ENCODE measurements around the gene SLC26A8.

SLC26A8 gene

DNA sequence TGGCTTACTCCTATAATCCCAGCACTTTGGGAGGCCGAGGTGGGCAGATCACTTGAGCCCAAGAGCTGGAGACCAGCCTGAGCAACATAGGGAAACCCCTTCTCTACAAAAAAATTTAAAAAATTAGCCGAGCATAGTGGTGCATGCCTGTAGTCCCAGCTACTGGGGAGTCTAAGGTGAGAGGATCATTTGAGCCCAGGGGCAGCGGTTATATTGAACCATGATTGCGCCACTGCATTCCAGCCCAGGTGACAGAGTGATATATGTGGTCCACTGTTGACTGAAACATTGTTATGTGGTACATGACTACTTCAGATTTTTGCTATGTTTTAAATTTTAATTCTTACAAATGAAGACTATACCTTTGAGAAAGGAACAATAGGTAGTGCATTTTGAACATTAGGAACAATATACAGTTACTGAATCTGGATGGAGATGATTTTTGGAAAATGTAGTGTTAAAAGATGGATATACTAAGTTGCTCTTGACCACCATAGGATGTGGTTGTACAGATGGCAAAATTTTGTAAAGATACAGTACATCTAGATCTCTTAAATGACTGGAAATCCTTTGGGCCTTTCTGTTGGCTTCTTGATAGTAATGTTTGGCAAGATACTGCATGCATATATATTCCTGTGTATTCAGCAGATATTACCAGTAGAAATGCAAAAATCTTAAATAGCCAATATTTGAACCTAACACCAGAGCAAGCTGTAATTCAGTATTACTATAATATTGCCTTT lies 39.0 kb upstream of the SLC26A8 start:
- no peak for TF ChIP-seq CTCF (IDR thresholded peaks at IDR 0.05; ENCODE audit: borderline replicate concordance, insufficient read depth, low read depth, low read length)
- no peak overlapping the region for H3K4me3 ChIP-seq (ENCODE audit: low read depth, low read length)

DNA sequence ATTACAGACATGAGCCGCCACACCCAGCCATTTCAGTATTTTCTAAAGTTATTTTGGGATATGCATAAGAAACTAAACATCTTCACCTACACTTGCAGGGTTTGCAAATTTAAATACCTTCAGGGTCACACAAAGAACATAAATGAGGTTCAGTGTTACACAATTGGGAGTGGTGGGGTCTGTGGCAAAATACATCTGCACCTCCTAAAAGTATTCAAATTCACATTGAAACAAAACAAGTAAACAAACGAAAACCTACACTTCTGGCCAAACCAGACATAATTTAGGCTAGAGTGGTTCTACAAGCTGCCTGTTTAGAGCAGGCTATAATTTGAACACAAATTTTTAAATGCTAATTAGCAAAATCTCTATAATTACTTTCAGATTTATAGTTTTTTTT lies 37.8 kb upstream of the SLC26A8 start:
- TF ChIP-seq CTCF (IDR thresholded peaks at IDR 0.05; ENCODE audit: borderline replicate concordance, insufficient read depth, low read depth, low read length): no peak
- no peak overlapping the region for H3K4me3 ChIP-seq (ENCODE audit: low read depth, low read length)

GRCh38 chr6:36061236-36061635 lies 36.8 kb upstream of the SLC26A8 start:
- TF ChIP-seq CTCF (IDR thresholded peaks at IDR 0.05; ENCODE audit: borderline replicate concordance, insufficient read depth, low read depth, low read length): no peak
- no peak overlapping the region for H3K4me3 ChIP-seq (ENCODE audit: low read depth, low read length)

DNA sequence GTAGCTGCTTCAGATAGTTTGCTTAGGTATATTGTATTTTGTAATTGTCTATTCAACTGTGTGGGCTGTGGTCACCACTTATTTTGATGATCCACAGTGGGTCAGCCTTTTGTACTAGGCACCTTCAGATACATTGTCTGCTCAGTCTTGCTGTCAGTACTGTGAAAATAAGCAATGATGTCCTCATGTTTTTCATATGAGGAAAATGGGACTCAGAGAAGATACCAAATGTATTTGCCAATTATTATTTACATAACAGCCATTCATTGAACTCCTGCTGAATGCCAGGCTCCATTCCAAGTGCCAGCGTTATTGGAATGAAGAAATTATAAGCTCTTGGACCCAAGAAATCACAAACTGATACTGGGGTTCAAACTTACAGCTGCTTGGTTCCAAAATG lies 31.7 kb upstream of the SLC26A8 start:
- H3K4me3 ChIP-seq (ENCODE audit: low read depth, low read length): no peak overlapping the region
- TF ChIP-seq CTCF (IDR thresholded peaks at IDR 0.05; ENCODE audit: borderline replicate concordance, insufficient read depth, low read depth, low read length): no peak

DNA sequence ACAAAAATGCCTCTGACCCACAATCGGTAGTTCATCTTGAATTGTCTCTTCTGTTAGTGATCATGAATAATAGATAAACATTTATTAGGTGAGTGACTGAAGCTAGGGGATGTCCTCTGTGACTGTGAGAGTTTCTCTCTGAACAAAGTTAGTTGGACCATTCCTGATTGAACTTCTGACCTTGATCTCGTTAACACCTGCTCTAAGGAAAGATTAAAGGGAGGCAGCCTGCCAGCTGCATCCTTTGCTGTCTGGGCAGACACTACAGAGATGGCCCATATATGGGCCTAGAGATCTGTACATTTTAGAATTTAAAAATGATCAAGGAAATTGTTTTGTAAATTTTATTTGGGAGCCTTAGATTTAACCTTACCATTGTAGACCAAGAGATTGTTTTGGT lies 30.5 kb upstream of the SLC26A8 start:
- H3K4me3 ChIP-seq (ENCODE audit: low read depth, low read length): no peak overlapping the region
- no peak for TF ChIP-seq CTCF (IDR thresholded peaks at IDR 0.05; ENCODE audit: borderline replicate concordance, insufficient read depth, low read depth, low read length)

GRCh38 chr6:36054415-36054814 lies 30.0 kb upstream of the SLC26A8 start:
- no peak overlapping the region for H3K4me3 ChIP-seq (ENCODE audit: low read depth, low read length)
- TF ChIP-seq CTCF (IDR thresholded peaks at IDR 0.05; ENCODE audit: borderline replicate concordance, insufficient read depth, low read depth, low read length): no peak

DNA sequence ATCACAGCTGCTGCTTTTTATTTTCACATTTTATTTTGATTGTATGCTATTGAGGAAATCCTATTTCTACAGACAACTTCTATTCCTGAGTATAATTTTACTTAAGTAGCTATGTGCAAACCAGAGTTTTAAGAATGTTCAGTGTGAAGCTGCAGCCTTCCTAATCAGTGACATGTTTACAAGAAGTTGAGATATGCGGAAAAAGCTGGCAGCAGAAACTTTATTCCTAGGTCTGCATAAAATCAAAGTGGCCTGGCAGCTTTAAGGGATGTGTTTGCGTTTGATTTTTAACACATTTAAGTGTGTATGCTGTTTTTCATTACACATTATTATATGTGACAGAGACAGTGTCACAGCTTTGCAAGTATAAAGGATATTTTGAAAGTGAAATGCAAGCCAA lies 29.4 kb upstream of the SLC26A8 start:
- no peak for TF ChIP-seq CTCF (IDR thresholded peaks at IDR 0.05; ENCODE audit: borderline replicate concordance, insufficient read depth, low read depth, low read length)
- no peak overlapping the region for H3K4me3 ChIP-seq (ENCODE audit: low read depth, low read length)
